Breast epithelium (tissue), 3 donors: ENCODE measurements around the gene DYNC1H1.

Experiments used
- CTCF ChIP-seq, 3 donors: fragments of 450-650 bp; IDR thresholded peaks; one replicate each; pipeline ENCODE4 v1.5.1; 2016 to 2017; ENCODE audit warnings: antibody characterized with exemption in 3 of 3, mild to moderate bottlenecking in 3 of 3, moderate library complexity in 3 of 3
- POLR2A ChIP-seq: fragments of 450-650 bp; IDR thresholded peaks from one replicate; pipeline ENCODE4 v1.6.1; 2016; ENCODE audit warnings: antibody characterized with exemption, mild to moderate bottlenecking, moderate library complexity
- POLR2AphosphoS5 ChIP-seq, 3 donors: sonication (generic); formaldehyde crosslinking; IDR thresholded peaks; one replicate each; pipeline ENCODE4 v1.6.1; 2017; ENCODE audit warnings: antibody characterized with exemption in 3 of 3

- TF ChIP-seq POLR2A (no peak), CTCF (IDR thresholded peaks at IDR 0.05) (no peak), POLR2AphosphoS5 (IDR thresholded peaks at IDR 0.05) (no peak)
These were observed 115.3 kb downstream of the DYNC1H1 start for GRCh38 chr14:102079700-102079979.
